Thoracic aorta (tissue), 2 donors: ENCODE data around the gene METTL26. TPM values are rescaled to one million over a fixed set of nuclear protein-coding genes. Genes with fewer than 3 reads are reported as not detected.
A peak's percentile ranks its signal among the peaks of the same experiment; 100 is the strongest.

ENCODE experiments used
- ATAC-seq: fragments of 150-250 bp; one replicate; pipeline ENCODE4 v1.8.0; 2017; ENCODE audit warnings: low read depth; ENCODE audit not compliant: insufficient number of reproducible peaks, low FRiP score
- DNase-seq: peaks from one replicate; pipeline ENCODE4 v3.0.0-alpha.2; 2020; ENCODE audit warnings: low spot score
- H3K27ac ChIP-seq, 2 donors: fragments of 200-600 bp; sonication (generic); 1 replicate in 1 of 2; 2 replicates in 1 of 2; pipeline ENCODE4 v1.5.1; 2016; ENCODE audit warnings: mild to moderate bottlenecking in 2 of 2, moderate library complexity in 2 of 2
- H3K27me3 ChIP-seq: fragments of 200-600 bp; sonication (generic); replicated peaks from 2 replicates; pipeline ENCODE4 v1.6.0; 2016; ENCODE audit warnings: mild to moderate bottlenecking; ENCODE audit not compliant: insufficient read depth
- H3K36me3 ChIP-seq: fragments of 200-600 bp; sonication (generic); one replicate; pipeline ENCODE4 v1.5.1; 2016
- H3K4me1 ChIP-seq, 2 donors: fragments of 200-600 bp; sonication (generic); 1 replicate in 1 of 2; 2 replicates in 1 of 2; pipeline versions ENCODE4 v1.5.1 to v1.6.0; 2016; ENCODE audit warnings: low read depth in 2 of 2, mild to moderate bottlenecking in 1 of 2; ENCODE audit not compliant: control insufficient read depth in 1 of 2
- H3K4me3 ChIP-seq: fragments of 200-600 bp; sonication (generic); 2 replicates; pipeline ENCODE4 v1.5.1; 2016; ENCODE audit warnings: mild to moderate bottlenecking
- H3K9me3 ChIP-seq: fragments of 200-600 bp; sonication (generic); 2 replicates; pipeline ENCODE4 v1.5.1; 2016
- CTCF ChIP-seq: fragments of 200-600 bp; sonication (generic); IDR thresholded peaks from one replicate; pipeline ENCODE4 v1.5.1; 2019; ENCODE audit warnings: antibody characterized with exemption
- total RNA-seq, 2 donors: library from RNA; depleted of rRNA; stranded (reverse); fragments of >200 nt; gene quantifications; one replicate each; pipeline versions ENCODE4 v1.1.0 to v1.2.3, GENCODE V29; 2016

METTL26 gene
- total RNA-seq, 2 donors from 2014 or later = 83.4 to 217 TPM

DNA sequence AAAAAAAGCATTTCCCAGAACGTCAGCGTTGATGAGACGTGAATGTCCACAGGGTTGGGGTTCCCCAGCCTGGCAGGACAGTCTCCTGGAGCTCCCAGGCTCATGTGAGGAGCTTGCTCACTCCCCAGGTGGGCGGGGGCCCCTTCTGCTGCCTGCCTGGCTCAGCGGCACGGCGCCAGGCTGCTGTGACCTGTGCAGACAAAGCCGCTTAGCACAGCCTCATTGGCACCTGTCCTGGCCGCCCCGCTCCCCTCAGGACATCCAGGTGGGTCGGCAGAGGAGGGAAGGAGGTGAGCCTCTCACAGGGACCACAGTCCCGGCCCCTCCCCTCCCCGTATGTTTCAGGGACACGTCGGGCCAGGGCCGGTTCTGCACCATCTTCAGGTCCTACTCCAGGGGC is 18.2 kb downstream of the METTL26 start:
- Histone ChIP-seq H3K4me1 (no peaks in the 10 kb centered on the region), H3K27ac (no peak overlapping the region), H3K9me3 (no peaks in the 10 kb centered on the region), H3K4me3 (no peak overlapping the region), H3K27me3 (no peaks in the 10 kb centered on the region), H3K36me3 (no peaks in the 10 kb centered on the region)
- no peak for ATAC-seq
- no peak for TF ChIP-seq CTCF
- no peak for DNase-seq

DNA sequence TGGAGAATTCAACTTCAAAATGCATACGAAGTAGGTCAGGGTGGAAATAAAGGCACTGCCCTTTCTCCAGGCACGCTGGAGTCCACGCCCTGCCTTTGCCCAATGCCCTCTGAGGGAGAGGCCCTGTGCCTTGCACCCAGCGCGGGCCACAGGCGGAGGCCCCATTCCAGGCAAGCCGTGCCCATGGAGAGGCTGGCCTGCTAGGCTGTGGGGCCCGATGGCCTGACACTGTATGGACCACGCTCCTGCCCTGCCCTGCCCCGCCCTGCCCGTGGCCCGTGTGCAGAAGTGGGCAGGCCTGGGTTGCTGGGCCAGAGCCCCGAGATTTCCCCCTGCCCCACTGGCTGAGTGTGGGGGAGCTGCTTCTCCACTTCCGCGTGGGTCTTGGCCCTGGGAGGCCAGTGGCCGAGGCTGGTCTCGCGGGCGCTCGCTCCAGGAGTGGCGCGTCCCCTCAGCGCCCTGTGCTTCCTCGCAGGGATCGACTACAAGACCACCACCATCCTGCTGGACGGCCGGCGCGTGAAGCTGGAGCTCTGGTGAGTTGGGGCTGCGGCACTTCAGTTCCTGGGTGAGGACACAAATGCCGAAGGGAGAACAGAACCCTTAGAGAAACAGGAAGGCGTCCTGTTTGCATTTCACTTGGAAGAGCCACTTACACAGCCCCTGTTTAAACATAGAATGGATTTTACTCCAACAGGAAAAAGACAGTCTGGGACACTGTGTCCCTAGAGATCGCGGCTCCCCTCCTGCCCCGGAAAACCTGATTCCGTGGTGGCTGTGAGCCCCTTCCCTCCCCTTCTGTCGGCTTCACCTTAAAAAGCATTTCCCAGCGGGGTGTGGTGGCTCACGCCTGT is 19.1 kb downstream of the METTL26 start:
- ATAC-seq (no peak), DNase-seq (no peak)
- no peak for TF ChIP-seq CTCF
- Histone ChIP-seq H3K9me3 (no peaks in the 10 kb centered on the region), H3K4me3 (no peak overlapping the region), H3K27me3 (no peaks in the 10 kb centered on the region), H3K4me1 (no peaks in the 10 kb centered on the region), H3K36me3 (no peaks in the 10 kb centered on the region), H3K27ac (no peak overlapping the region)

DNA sequence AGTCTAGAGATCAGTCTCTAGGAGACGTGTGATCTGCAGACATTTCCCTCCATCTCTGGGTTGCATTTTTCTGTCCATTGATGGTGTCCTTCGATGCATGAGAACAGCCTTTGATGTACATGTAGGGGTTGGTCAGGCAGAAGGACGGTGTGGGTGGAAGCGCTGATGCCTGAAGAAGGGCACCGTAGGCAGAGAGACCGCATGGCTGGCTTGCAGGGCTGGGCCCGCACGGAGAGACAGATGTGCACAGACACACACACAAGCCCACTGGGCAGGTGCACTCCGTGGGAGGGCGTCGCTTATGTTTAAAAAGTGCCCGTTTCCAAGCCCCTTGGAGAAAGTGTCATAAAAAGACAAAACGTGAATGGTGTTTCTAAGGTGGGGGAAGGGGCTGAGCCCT is 21.0 kb downstream of the METTL26 start:
- TF ChIP-seq CTCF = no peak

DNA sequence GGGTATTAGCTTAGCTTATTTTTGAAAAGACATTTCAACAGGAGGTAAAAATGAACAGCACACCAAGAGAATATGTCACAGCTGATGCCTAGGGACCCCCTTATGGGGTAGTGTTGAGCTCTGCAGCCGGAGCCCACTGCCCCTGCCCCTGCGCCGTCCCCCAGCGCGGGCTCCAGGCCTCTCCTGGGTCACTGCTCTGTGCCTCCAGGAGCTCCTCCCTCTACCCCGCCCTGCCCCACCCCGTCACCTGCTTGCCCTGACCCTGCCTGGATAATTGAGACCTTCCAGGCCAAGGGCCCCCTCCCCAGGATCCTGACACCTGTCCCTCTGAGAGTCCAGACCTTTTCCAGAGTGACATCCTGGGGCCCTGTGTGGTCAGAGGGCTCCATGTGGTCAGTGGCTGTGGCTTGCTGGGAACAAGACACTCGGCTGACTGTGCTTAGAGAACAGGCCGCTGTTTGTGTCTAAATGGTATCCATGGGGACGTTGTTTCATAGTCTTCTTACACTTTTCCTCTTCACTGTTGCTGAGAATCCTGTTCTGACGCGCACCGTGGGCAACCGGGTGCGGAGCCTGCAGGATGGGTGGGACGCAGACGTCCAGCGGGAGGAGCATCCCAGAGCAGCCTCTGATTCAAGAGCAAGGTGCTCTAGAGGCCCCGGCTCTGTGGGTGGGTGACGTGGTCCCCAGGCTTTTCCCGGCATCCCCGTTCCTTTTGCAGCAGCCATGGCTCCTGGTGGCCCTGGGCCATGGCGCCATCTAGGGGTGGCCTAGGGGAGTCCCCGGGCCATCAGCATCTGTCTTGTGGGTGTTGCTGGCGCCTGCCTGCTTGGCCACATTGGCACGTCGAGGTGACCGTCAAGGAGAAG is 25.4 kb downstream of the METTL26 start:
- H3K4me3 ChIP-seq = no peak overlapping the region

More for the DNA sequence above, 21.0 kb downstream of the METTL26 start:
- H3K27ac ChIP-seq = no peak overlapping the region
- H3K4me3 ChIP-seq = no peak overlapping the region
- no peaks in the 10 kb centered on the region for H3K27me3 ChIP-seq
- no peak for DNase-seq
- no peaks in the 10 kb centered on the region for H3K4me1 ChIP-seq
- H3K9me3 ChIP-seq = no peaks in the 10 kb centered on the region
- no peak for ATAC-seq
- H3K36me3 ChIP-seq = no peaks in the 10 kb centered on the region

More for the DNA sequence above, 25.4 kb downstream of the METTL26 start:
- Histone ChIP-seq H3K27ac (no peak overlapping the region), H3K4me1 (no peaks in the 10 kb centered on the region), H3K36me3 (no peaks in the 10 kb centered on the region), H3K9me3 (no peaks in the 10 kb centered on the region), H3K27me3 (no peaks in the 10 kb centered on the region)
- DNase-seq = no peak
- no peak for ATAC-seq
- TF ChIP-seq CTCF = peak; percentile 38
